Neural progenitor cell (in vitro differentiated cells): ENCODE measurements around the gene TNFRSF21. TPM values are rescaled to one million over a fixed set of nuclear protein-coding genes. Genes with fewer than 3 reads are reported as not detected.

Experiments
- DNase-seq: peaks from one replicate; pipeline ENCODE4 v3.0.0-alpha.2; 2016; ENCODE audit warnings: low spot score
- H2AFZ ChIP-seq: fragments of 200-600 bp; sonication (generic); replicated peaks from 2 replicates; pipeline ENCODE4 v1.6.1; 2016; ENCODE audit warnings: antibody characterized with exemption
- H3F3A ChIP-seq: fragments of 200-600 bp; sonication (generic); 2 replicates; pipeline ENCODE4 v1.6.1; 2016; ENCODE audit warnings: antibody characterized with exemption, low read depth
- H3K27ac ChIP-seq: fragments of 200-600 bp; sonication (generic); 2 replicates; pipeline ENCODE4 v1.5.1; 2016; ENCODE audit warnings: mild to moderate bottlenecking
- H3K27me3 ChIP-seq: fragments of 200-600 bp; sonication (generic); 2 replicates; pipeline ENCODE4 v1.6.1; 2016; ENCODE audit warnings: mild to moderate bottlenecking, moderate library complexity
- H3K36me3 ChIP-seq: fragments of 200-600 bp; sonication (generic); 2 replicates; pipeline ENCODE4 v1.5.1; 2016
- H3K4me1 ChIP-seq: fragments of 200-600 bp; sonication (generic); 2 replicates; pipeline ENCODE4 v1.6.1; 2016; ENCODE audit warnings: mixed run types
- H3K4me2 ChIP-seq: fragments of 200-600 bp; sonication (generic); 2 replicates; pipeline ENCODE4 v1.6.1; 2016
- H3K4me3 ChIP-seq: fragments of 200-600 bp; sonication (generic); 2 replicates; pipeline ENCODE4 v1.5.1; 2016
- H3K79me2 ChIP-seq: fragments of 200-600 bp; sonication (generic); 2 replicates; pipeline ENCODE4 v1.6.1; 2016; ENCODE audit warnings: low read depth
- H3K9ac ChIP-seq: fragments of 200-600 bp; sonication (generic); 2 replicates; pipeline ENCODE4 v1.6.1; 2016
- H3K9me3 ChIP-seq: fragments of 200-600 bp; sonication (generic); 2 replicates; pipeline ENCODE4 v1.5.1; 2016; ENCODE audit warnings: low read depth
- H4K20me1 ChIP-seq: fragments of 200-600 bp; sonication (generic); 2 replicates; pipeline ENCODE4 v1.6.1; 2016; ENCODE audit warnings: low read depth
- H3K27ac Mint-ChIP-seq: 3 replicates; pipeline ENCODE4 v1.8.0; 2021; ENCODE audit warnings: mixed read lengths
- H3K27me3 Mint-ChIP-seq: 2 replicates; pipeline ENCODE4 v1.8.0; 2022; ENCODE audit warnings: low read depth, mild to moderate bottlenecking, inconsistent platforms, moderate library complexity, mixed read lengths; ENCODE audit not compliant: insufficient read depth
- H3K36me3 Mint-ChIP-seq: 3 replicates; pipeline ENCODE4 v1.8.0; 2021; ENCODE audit warnings: mixed read lengths
- H3K4me1 Mint-ChIP-seq: 3 replicates; pipeline ENCODE4 v1.8.0; 2021; ENCODE audit warnings: mixed read lengths
- H3K4me3 Mint-ChIP-seq: 3 replicates; pipeline ENCODE4 v1.8.0; 2021; ENCODE audit warnings: mild to moderate bottlenecking, moderate library complexity, mixed read lengths
- H3K9me3 Mint-ChIP-seq: 3 replicates; pipeline ENCODE4 v1.8.0; 2020; ENCODE audit warnings: mixed read lengths
- CTCF ChIP-seq: fragments of 200-600 bp; sonication (generic); IDR thresholded peaks from 2 replicates; pipeline ENCODE4 v1.5.1; 2017; ENCODE audit warnings: antibody characterized with exemption, mild to moderate bottlenecking
- EZH2 ChIP-seq: fragments of 200-600 bp; sonication (generic); IDR thresholded peaks from 2 replicates; pipeline ENCODE4 v1.6.1; 2017; ENCODE audit warnings: antibody characterized with exemption, mild to moderate bottlenecking, moderate library complexity
- EZH2phosphoT487 ChIP-seq: fragments of 200-600 bp; sonication (generic); IDR thresholded peaks from 2 replicates; pipeline ENCODE4 v1.6.1; 2017; ENCODE audit warnings: antibody characterized with exemption
- total RNA-seq: library from RNA; depleted of rRNA; stranded (reverse); fragments of >200 nt; gene quantifications from 2 replicates; pipeline ENCODE4 v1.2.3, GENCODE V29; 2015; ENCODE audit warnings: low replicate concordance

The TNFRSF21 gene
- total RNA-seq, 1 donor from 2014 or later: 16.9 TPM

DNA sequence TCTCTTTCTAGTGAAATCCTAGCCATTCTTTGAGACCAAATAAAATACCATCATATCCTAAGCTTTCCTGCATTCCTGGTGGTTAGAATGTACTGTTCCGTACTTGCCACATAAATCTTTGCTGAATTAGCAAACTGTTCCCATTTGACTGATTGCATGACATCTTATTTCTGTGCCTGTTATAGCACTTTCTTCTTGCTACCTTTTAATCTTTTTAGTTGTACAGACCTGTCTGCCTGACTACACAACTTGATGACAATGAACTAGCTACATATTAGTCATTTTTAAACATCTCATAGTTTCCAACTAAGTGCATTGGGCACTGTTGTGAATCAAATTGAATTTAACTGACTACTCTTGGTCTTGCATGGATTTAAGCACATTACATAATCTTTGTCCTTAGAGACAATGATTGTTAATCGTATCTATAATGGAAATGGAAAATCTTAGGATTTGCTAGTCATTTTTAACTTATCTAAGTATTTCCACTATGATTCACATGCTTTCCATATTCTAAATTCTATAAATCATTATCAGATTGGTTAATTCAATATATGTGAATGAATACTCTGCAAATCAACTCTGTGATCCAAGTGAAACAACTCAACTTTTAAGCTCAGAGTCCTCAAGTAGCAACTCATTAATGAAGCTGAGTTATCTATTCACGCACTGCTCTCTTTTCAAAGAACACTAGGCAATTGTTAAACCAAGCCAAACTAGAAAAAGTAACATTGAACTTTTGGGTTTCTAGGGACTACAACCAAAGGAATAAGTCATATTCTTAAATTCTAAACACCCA is 109.0 kb downstream of the TNFRSF21 start:
- no peaks in the 10 kb centered on the region for H3K4me1 Mint-ChIP-seq
- H3K9ac ChIP-seq: no peak overlapping the region
- H3K27ac ChIP-seq: no peak overlapping the region
- H3K79me2 ChIP-seq: no peaks in the 10 kb centered on the region
- no peak overlapping the region for H3K4me3 ChIP-seq
- H3K27me3 Mint-ChIP-seq: no peaks in the 10 kb centered on the region
- H3K9me3 ChIP-seq: no peaks in the 10 kb centered on the region
- no peak for TF ChIP-seq CTCF
- no peak for TF ChIP-seq EZH2phosphoT487
- H3K9me3 Mint-ChIP-seq: no peaks in the 10 kb centered on the region
- no peaks in the 10 kb centered on the region for H3K36me3 ChIP-seq
- no peaks in the 10 kb centered on the region for H3F3A ChIP-seq
- H3K4me2 ChIP-seq: no peak overlapping the region
- DNase-seq: no peak
- H3K36me3 Mint-ChIP-seq: no peaks in the 10 kb centered on the region
- no peak overlapping the region for H3K27ac Mint-ChIP-seq
- no peak overlapping the region for H2AFZ ChIP-seq
- H3K27me3 ChIP-seq: no peaks in the 10 kb centered on the region
- no peak overlapping the region for H3K4me3 Mint-ChIP-seq
- H4K20me1 ChIP-seq: no peaks in the 10 kb centered on the region
- no peaks in the 10 kb centered on the region for H3K4me1 ChIP-seq

GRCh38 chr6:47197682-47198640 is 111.7 kb downstream of the TNFRSF21 start:
- no peaks in the 10 kb centered on the region for H4K20me1 ChIP-seq
- no peak overlapping the region for H3K27ac ChIP-seq
- H3K36me3 ChIP-seq: no peaks in the 10 kb centered on the region
- no peak overlapping the region for H3K9ac ChIP-seq
- no peaks in the 10 kb centered on the region for H3K27me3 Mint-ChIP-seq
- H3K36me3 Mint-ChIP-seq: no peaks in the 10 kb centered on the region
- H3K79me2 ChIP-seq: no peaks in the 10 kb centered on the region
- no peak overlapping the region for H3K4me3 Mint-ChIP-seq
- no peaks in the 10 kb centered on the region for H3K9me3 Mint-ChIP-seq
- H3K4me1 Mint-ChIP-seq: no peaks in the 10 kb centered on the region
- no peaks in the 10 kb centered on the region for H3K9me3 ChIP-seq
- H3K4me2 ChIP-seq: no peak overlapping the region
- H3K27me3 ChIP-seq: no peaks in the 10 kb centered on the region
- no peaks in the 10 kb centered on the region for H3F3A ChIP-seq
- H2AFZ ChIP-seq: peak overlapping the region; percentile 6
- H3K27ac Mint-ChIP-seq: no peak overlapping the region
- H3K4me3 ChIP-seq: no peak overlapping the region
- no peak for DNase-seq
- TF ChIP-seq CTCF (no peak), EZH2 (no peak), EZH2phosphoT487 (no peak)
- H3K4me1 ChIP-seq: no peaks in the 10 kb centered on the region

DNA sequence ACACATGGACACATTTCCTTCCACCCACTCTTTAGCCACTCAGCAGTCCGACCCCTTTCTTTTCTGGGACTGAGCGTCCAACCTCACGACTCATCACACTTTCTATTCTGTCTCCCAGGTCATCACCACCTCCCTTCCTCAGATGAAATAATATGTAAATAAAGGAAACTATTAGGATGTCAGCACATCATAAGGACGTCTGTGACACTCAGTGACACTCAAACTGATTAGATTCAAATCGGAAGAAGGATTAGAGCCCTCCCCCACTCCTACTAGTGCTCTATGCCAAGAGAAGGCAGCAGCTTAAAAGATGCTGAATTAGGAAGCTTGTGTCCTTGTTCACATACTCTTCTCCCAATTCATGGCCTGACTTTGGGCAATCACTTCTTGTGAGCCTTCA is 113.6 kb downstream of the TNFRSF21 start:
- H3K4me2 ChIP-seq: no peak overlapping the region
- H3K4me3 ChIP-seq: no peak overlapping the region
- H3K4me1 ChIP-seq: no peaks in the 10 kb centered on the region
- H3K36me3 ChIP-seq: no peaks in the 10 kb centered on the region
- no peak overlapping the region for H3K27ac ChIP-seq
- H3K27ac Mint-ChIP-seq: no peak overlapping the region
- no peaks in the 10 kb centered on the region for H3K36me3 Mint-ChIP-seq
- H3K27me3 Mint-ChIP-seq: no peaks in the 10 kb centered on the region
- TF ChIP-seq EZH2 (no peak), CTCF (no peak), EZH2phosphoT487 (no peak)
- no peak overlapping the region for H3K9ac ChIP-seq
- H3K27me3 ChIP-seq: no peaks in the 10 kb centered on the region
- H3K4me1 Mint-ChIP-seq: no peaks in the 10 kb centered on the region
- no peaks in the 10 kb centered on the region for H4K20me1 ChIP-seq
- no peaks in the 10 kb centered on the region for H3K9me3 Mint-ChIP-seq
- no peaks in the 10 kb centered on the region for H3F3A ChIP-seq
- no peaks in the 10 kb centered on the region for H3K79me2 ChIP-seq
- no peak overlapping the region for H3K4me3 Mint-ChIP-seq
- H3K9me3 ChIP-seq: no peaks in the 10 kb centered on the region
- no peak for DNase-seq
- H2AFZ ChIP-seq: no peak overlapping the region
